Measurements from ENCODE around the gene EYA3. TPM values are rescaled to one million over a fixed set of nuclear protein-coding genes. Genes with fewer than 3 reads are reported as not detected.

The EYA3 gene
- total RNA-seq, 1 donor from 2014 or later = 25.3 TPM

- no peak for DNase-seq
- H3K36me3 Mint-ChIP-seq (ENCODE audit: unreplicated experiment) = no peaks in the 10 kb centered on the region
- no peak overlapping the region for H3K4me3 Mint-ChIP-seq (ENCODE audit: unreplicated experiment)
- H3K4me1 Mint-ChIP-seq (ENCODE audit: low read depth, unreplicated experiment) = peaks cover 6% of the 10 kb centered on the region
- no peak overlapping the region for H3K27ac Mint-ChIP-seq (ENCODE audit: unreplicated experiment)
- no peak for TF ChIP-seq CTCF (IDR thresholded peaks at IDR 0.05; ENCODE audit: partially characterized antibody, unreplicated experiment)
- H3K9me3 Mint-ChIP-seq (ENCODE audit: unreplicated experiment) = peaks cover 4% of the 10 kb centered on the region
- H3K27me3 Mint-ChIP-seq (ENCODE audit: unreplicated experiment) = peaks cover 3% of the 10 kb centered on the region
These were observed 156.7 kb downstream of the EYA3 start for GRCh38 chr1:27931759-27932158.

- Mint-ChIP-seq H3K36me3 (ENCODE audit: unreplicated experiment) (no peaks in the 10 kb centered on the region), H3K27ac (ENCODE audit: unreplicated experiment) (no peak overlapping the region), H3K4me1 (ENCODE audit: low read depth, unreplicated experiment) (peaks cover 6% of the 10 kb centered on the region), H3K4me3 (ENCODE audit: unreplicated experiment) (no peak overlapping the region), H3K9me3 (ENCODE audit: unreplicated experiment) (peaks cover 4% of the 10 kb centered on the region), H3K27me3 (ENCODE audit: unreplicated experiment) (peaks cover 3% of the 10 kb centered on the region)
- TF ChIP-seq CTCF (IDR thresholded peaks at IDR 0.05; ENCODE audit: partially characterized antibody, unreplicated experiment) = no peak
- DNase-seq = no peak
These were observed 157.2 kb downstream of the EYA3 start for GRCh38 chr1:27931184-27931583.

GRCh38 chr1:27928216-27928954 is 160.0 kb downstream of the EYA3 start:
- H3K4me3 Mint-ChIP-seq (ENCODE audit: unreplicated experiment) = no peak overlapping the region
- peaks cover 4% of the 10 kb centered on the region for H3K9me3 Mint-ChIP-seq (ENCODE audit: unreplicated experiment)
- TF ChIP-seq CTCF (IDR thresholded peaks at IDR 0.05; ENCODE audit: partially characterized antibody, unreplicated experiment) = no peak
- no peak for DNase-seq
- H3K36me3 Mint-ChIP-seq (ENCODE audit: unreplicated experiment) = no peaks in the 10 kb centered on the region
- no peaks in the 10 kb centered on the region for H3K4me1 Mint-ChIP-seq (ENCODE audit: low read depth, unreplicated experiment)
- no peaks in the 10 kb centered on the region for H3K27me3 Mint-ChIP-seq (ENCODE audit: unreplicated experiment)
- H3K27ac Mint-ChIP-seq (ENCODE audit: unreplicated experiment) = no peak overlapping the region

- no peak for DNase-seq
- Mint-ChIP-seq H3K4me3 (ENCODE audit: unreplicated experiment) (no peak overlapping the region), H3K36me3 (ENCODE audit: unreplicated experiment) (no peaks in the 10 kb centered on the region), H3K27me3 (ENCODE audit: unreplicated experiment) (peaks cover 3% of the 10 kb centered on the region), H3K4me1 (ENCODE audit: low read depth, unreplicated experiment) (no peaks in the 10 kb centered on the region), H3K27ac (ENCODE audit: unreplicated experiment) (no peak overlapping the region), H3K9me3 (ENCODE audit: unreplicated experiment) (no peaks in the 10 kb centered on the region)
- TF ChIP-seq CTCF (IDR thresholded peaks at IDR 0.05; ENCODE audit: partially characterized antibody, unreplicated experiment) = no peak
These were observed 166.1 kb downstream of the EYA3 start for GRCh38 chr1:27922272-27922671.

Other genes starting within 250 kb of the EYA3 start
- 4.6 TPM for gene THEMIS2, start 216.1 kb downstream of the EYA3 start, total RNA-seq (ENCODE audit: unreplicated experiment)
- 22.6 TPM for gene RPA2, start 174.0 kb downstream of the EYA3 start, total RNA-seq (ENCODE audit: unreplicated experiment)
- gene SMPDL3B, start 153.6 kb downstream of the EYA3 start, total RNA-seq (ENCODE audit: unreplicated experiment) = not detected
- gene XKR8, start 128.6 kb downstream of the EYA3 start, total RNA-seq (ENCODE audit: unreplicated experiment) = 14.2 TPM
- gene PTAFR, start 88.1 kb upstream of the EYA3 start, total RNA-seq (ENCODE audit: unreplicated experiment) = 0.54 TPM
- 82.8 TPM for gene DNAJC8, start 144.4 kb upstream of the EYA3 start, total RNA-seq (ENCODE audit: unreplicated experiment)
- 110 TPM for gene ATP5IF1, start 147.5 kb upstream of the EYA3 start, total RNA-seq (ENCODE audit: unreplicated experiment)
- gene SESN2, start 170.9 kb upstream of the EYA3 start, total RNA-seq (ENCODE audit: unreplicated experiment) = 57.2 TPM
- gene MED18, start 240.4 kb upstream of the EYA3 start, total RNA-seq (ENCODE audit: unreplicated experiment) = 10.1 TPM

Measured in glutamatergic neuron (in vitro differentiated cells).